Testis (tissue), 3 donors: ENCODE data around the gene OLFM4. TPM values are rescaled to one million over a fixed set of nuclear protein-coding genes. Genes with fewer than 3 reads are reported as not detected.

Experiments
- DNase-seq: peaks from one replicate; pipeline ENCODE4 v3.0.0-alpha.2; 2019
- H3K27ac ChIP-seq, 2 donors: fragments of 200-600 bp; sonication (generic); one replicate each; pipeline ENCODE4 v1.5.1; 2019
- H3K27me3 ChIP-seq: fragments of 200-600 bp; sonication (generic); one replicate; pipeline ENCODE4 v1.5.1; 2019
- H3K36me3 ChIP-seq: fragments of 200-600 bp; sonication (generic); one replicate; pipeline ENCODE4 v1.5.1; 2017; ENCODE audit warnings: low read depth; ENCODE audit errors: missing control alignments
- H3K4me1 ChIP-seq: fragments of 200-600 bp; sonication (generic); one replicate; pipeline ENCODE4 v1.5.1; 2019
- H3K4me3 ChIP-seq, 2 donors: fragments of 200-600 bp; sonication (generic); one replicate each; pipeline ENCODE4 v1.5.1; 2017 to 2019
- H3K9me3 ChIP-seq: fragments of 200-600 bp; sonication (generic); one replicate; pipeline ENCODE4 v1.5.1; 2017
- CTCF ChIP-seq, 3 experiments: fragments of 450-650 bp in 2 of 3; fragments of 200-600 bp in 1 of 3; sonication (generic) in 1 of 3; IDR thresholded peaks; one replicate each; pipeline ENCODE4 v1.5.1; 2016 to 2019; ENCODE audit warnings: antibody characterized with exemption in 3 of 3, mild to moderate bottlenecking in 2 of 3, moderate library complexity in 1 of 3
- POLR2A ChIP-seq: fragments of 450-650 bp; IDR thresholded peaks from one replicate; pipeline ENCODE4 v1.6.1; 2017; ENCODE audit warnings: antibody characterized with exemption, mild to moderate bottlenecking, moderate library complexity
- WGBS, 2 donors: methylation state at CpG; one replicate each; pipeline ENCODE4 v1.1.5; 2018; 5-methylcytosine and 5-hydroxymethylcytosine counted together
- intact Hi-C: fragments of 100-400 bp; cut with DNase I; formaldehyde crosslinking; loops from one replicate; pipeline ENCODE4 v1.15.1; 2023; ENCODE audit warnings: low total_unique reads
- polyA plus RNA-seq: library from polyadenylated mRNA; stranded (reverse); fragments of 350-450 nt; fragmentation: Illumina TruSeq; extraction: RNeasy Lipid Tissue Mini Kit (QIAGEN cat#74804); gene quantifications from one replicate; pipeline ENCODE4 v1.2.3, GENCODE V29; 2014; ENCODE audit warnings: low read depth, low replicate concordance; ENCODE audit not compliant: insufficient read depth
- total RNA-seq, 2 donors: library from RNA; depleted of rRNA; stranded (reverse); fragments of >200 nt; gene quantifications; one replicate each; pipeline ENCODE4 v1.2.3, GENCODE V29; 2016

Gene OLFM4
- total and polyA plus RNA-seq, 3 donors from 2014 or later, result 0.08 to 4.8 (median 0.19) TPM

- no peak overlapping the region for H3K27ac ChIP-seq
- no peak for DNase-seq
- no peaks in the 10 kb centered on the region for H3K4me1 ChIP-seq
- no peaks in the 10 kb centered on the region for H3K36me3 ChIP-seq
- H3K27me3 ChIP-seq, result no peaks in the 10 kb centered on the region
- intact Hi-C loops, result no loop called here
- no peaks in the 10 kb centered on the region for H3K9me3 ChIP-seq
- WGBS, 2 donors, result 80 to 85% methylated on average over 5 of the region's 5 CpGs
- no peak overlapping the region for H3K4me3 ChIP-seq
- no peak for TF ChIP-seq CTCF (IDR thresholded peaks at IDR 0.05)
- TF ChIP-seq POLR2A, result no peak
Observed at GRCh38 chr13:52997951-52998876, 30.4 kb upstream of the OLFM4 start.

- no peak for DNase-seq
- TF ChIP-seq CTCF (IDR thresholded peaks at IDR 0.05), result no peak
- TF ChIP-seq POLR2A, result no peak
- 71 to 82% methylated on average over 4 of the region's 4 CpGs for WGBS, 2 donors
- no peaks in the 10 kb centered on the region for H3K27me3 ChIP-seq
- intact Hi-C loops, result no loop called here
- H3K36me3 ChIP-seq, result no peaks in the 10 kb centered on the region
- no peak overlapping the region for H3K4me3 ChIP-seq
- H3K27ac ChIP-seq, result no peak overlapping the region
- no peaks in the 10 kb centered on the region for H3K9me3 ChIP-seq
- no peaks in the 10 kb centered on the region for H3K4me1 ChIP-seq
Observed at GRCh38 chr13:52999093-52999696, 29.4 kb upstream of the OLFM4 start.

GRCh38 chr13:53001444-53002225, 27.0 kb upstream of the OLFM4 start:
- H3K4me1 ChIP-seq, result no peaks in the 10 kb centered on the region
- H3K4me3 ChIP-seq, result no peak overlapping the region
- intact Hi-C loops, result no loop called here
- H3K36me3 ChIP-seq, result no peaks in the 10 kb centered on the region
- H3K9me3 ChIP-seq, result no peaks in the 10 kb centered on the region
- no peak overlapping the region for H3K27ac ChIP-seq
- no peak for TF ChIP-seq POLR2A
- TF ChIP-seq CTCF (IDR thresholded peaks at IDR 0.05), result no peak
- WGBS, 2 donors, result 78 to 80% methylated on average over 4 of the region's 4 CpGs
- no peak for DNase-seq
- no peaks in the 10 kb centered on the region for H3K27me3 ChIP-seq

DNA sequence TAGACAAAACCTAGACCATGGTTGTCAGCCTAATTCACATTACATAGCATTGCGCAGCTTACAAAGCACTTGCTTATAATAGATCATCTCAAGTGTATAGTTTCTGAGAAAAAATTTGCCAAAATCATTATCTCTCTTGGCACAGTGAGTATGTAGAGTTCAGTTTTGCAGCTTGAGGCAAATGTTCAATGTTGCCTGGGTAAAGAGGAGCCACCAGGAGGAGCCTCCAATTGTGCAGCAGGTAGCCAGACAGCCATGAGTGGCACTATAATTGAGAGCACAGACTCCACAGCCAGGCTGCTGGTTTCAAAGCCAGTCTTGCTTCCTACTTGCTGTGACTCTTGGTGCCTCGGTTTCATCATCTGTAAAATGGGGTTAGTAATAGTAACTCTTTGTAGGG, 24.0 kb upstream of the OLFM4 start:
- intact Hi-C loops, result no loop called here
- H3K4me3 ChIP-seq, result no peak overlapping the region
- H3K36me3 ChIP-seq, result no peaks in the 10 kb centered on the region

More for the DNA sequence above, 24.0 kb upstream of the OLFM4 start:
- Histone ChIP-seq H3K4me1 (no peaks in the 10 kb centered on the region), H3K27ac (no peak overlapping the region), H3K9me3 (no peaks in the 10 kb centered on the region), H3K27me3 (no peaks in the 10 kb centered on the region)
- DNase-seq, result no peak
- TF ChIP-seq CTCF (IDR thresholded peaks at IDR 0.05) (no peak), POLR2A (no peak)
- 93 to 97% methylated on average over 2 of the region's 2 CpGs for WGBS, 2 donors
